ENCODE results near the gene ANTXRL.
"Not testable (repeated sequence)": the region's sequence is repeated elsewhere in the genome, so short reads cannot be mapped to it uniquely, and the experiment has no call there.

Gene ANTXRL

DNA sequence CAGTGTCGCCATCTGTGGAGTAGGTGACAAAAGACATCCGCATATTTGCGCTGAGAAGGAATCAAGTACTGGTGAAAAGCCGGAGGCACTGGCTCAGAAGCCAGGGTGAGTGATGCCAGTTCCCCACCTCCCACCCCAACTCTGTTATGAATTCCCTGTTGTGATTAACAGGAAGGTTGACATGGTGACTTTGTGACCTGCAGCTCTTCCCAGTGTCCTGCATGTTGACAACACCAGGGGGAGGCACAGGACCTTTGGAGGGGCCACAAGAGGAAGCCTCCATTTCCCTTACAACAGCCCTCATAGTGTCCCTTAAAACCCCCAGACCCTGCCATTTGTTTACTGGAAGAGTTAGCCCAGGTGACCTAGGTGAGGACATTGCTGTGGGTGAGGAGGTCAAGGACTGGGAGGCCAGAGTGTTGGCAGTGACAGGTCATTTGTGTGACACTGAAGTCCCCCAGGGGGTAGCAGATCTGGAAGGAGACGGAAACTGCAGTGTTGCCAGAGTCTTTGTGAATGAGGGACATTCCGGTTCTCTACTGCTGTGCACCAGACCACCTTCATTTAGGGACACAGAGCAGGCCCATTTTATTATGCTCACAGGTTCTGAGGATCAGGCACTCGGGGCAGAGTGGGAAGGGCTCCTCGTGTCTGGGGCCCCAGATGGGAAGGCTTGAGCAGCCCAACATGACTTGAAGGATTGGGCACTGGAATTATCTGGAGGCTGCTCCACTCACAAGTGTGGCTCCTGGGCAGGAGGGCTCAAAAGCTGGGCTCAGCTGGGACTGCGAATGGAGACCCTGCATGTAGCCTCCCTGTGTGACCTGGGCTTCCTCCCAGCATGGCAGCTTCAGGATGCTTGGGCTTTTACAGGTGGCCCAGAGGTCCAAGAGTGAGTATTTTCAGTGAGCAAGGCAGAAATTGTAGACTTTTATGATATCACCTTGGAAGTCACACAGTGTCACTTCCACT lies 13.0 kb upstream of the ANTXRL start:
- no peak for DNase-seq (ENCODE audit: low read depth in 2 of 2)

DNA sequence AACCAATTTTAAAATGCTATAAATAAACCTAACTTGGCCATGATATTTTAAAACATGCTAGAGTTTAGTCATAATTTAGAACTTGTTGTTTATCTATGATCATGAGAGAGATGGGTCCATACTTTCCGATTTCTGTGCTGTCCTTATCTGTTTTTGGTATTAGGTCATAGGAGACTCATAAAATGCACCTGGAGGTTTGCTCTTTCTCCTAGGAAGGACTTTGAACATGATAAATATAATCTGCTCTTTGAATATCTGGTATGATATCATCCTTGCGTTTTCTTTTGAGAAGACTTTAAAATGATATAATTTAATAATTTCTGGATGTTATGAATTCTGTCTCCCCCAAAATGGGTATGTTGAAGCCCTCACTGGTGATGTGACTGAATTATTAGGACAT lies 9.0 kb upstream of the ANTXRL start:
- DNase-seq (ENCODE audit: low read depth in 2 of 2), result no peak

DNA sequence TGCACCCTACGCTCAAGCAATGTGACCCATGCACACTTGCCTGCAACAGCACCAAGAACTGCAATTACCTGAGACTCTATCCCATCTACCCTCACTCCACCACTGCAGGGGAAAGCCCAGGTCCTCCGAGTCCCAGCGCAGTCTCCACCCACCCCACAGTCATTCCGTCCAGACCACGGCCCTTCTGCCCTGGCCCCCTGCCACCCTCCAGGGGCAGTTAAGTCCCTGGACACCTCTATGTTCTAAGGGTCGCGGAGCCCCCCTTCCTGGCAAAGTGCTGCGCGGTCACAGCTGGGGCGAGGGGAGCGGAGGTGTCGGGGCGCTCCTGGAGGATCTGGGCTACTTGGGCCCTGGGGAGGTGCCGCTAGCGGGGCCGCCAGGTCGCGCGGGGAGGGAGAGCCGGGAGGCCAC lies 4.4 kb upstream of the ANTXRL start:
- not testable (repeated sequence) for DNase-seq (ENCODE audit: low read depth in 2 of 2)

DNA sequence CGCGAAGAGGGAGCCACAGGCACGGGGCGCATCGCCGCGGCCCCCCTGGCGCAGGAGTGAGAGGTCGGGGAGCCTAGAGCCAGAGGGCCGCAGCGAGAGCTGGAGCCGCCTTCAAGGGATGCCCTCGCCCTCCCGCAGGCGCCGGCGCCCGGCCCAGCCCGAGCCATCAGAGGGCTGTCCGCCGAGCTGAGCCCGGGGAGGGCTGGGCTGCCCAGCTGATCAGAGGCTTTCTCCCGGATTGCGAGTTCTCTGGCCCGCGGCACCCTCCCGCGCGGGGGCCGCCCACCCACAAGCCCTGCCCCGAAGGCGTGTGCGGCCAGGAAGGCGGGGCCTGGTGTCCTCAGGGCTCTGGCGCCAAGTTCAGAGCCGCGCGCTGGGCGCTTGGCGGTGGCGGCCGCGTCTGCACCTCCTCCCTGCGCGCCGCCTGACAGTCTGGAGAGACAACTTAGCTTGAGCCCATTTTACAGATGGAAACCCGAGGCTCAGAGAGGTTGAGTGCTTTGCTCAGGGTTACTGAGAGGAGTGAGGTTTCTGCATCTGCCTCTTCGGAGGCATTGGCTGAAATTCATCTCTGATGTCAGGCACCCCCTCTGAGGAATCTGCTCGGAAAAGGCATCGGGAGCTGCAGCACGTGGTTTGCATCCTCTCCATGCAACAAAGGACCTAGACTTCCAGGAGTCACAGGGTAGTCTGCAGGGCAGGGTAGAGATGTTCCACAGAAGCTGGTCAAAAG lies 3.8 kb upstream of the ANTXRL start:
- peak in 1 of 2 donors; percentile 57 for DNase-seq (ENCODE audit: low read depth in 2 of 2)

DNA sequence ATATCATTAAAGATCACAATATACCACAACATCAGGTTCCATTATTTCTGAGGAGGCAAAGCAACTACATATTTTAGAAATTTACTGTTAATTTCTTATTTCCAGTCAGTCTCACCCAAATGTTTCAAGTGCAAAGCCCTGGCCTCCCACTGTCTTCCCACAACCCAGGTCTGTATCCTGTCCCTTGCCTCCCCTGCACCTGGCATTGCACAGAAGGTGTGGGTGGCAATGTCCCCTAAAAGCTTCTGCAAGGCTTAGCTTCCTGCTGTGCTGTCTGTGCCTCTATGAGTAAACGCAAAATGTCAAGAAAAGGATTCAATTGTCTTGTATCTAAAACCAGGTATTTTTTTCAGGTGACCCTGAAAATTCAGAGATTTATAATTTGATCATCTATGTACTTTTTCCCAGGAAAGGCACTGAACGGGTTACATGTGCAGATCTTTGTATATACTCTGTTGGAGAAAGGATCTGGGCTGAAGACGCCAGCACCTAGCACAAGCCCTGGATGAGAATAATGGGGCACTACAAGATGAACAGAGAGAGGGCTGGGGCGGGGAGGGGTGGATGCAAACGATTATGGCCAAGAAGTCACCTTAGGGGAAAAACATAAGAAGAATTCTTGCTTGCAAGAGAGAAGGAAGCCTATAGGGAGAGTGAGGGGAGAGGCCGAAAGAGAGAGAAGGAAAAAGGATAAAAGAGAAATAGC lies 3.1 kb upstream of the ANTXRL start:
- no peak for DNase-seq (ENCODE audit: low read depth in 2 of 2)

DNA sequence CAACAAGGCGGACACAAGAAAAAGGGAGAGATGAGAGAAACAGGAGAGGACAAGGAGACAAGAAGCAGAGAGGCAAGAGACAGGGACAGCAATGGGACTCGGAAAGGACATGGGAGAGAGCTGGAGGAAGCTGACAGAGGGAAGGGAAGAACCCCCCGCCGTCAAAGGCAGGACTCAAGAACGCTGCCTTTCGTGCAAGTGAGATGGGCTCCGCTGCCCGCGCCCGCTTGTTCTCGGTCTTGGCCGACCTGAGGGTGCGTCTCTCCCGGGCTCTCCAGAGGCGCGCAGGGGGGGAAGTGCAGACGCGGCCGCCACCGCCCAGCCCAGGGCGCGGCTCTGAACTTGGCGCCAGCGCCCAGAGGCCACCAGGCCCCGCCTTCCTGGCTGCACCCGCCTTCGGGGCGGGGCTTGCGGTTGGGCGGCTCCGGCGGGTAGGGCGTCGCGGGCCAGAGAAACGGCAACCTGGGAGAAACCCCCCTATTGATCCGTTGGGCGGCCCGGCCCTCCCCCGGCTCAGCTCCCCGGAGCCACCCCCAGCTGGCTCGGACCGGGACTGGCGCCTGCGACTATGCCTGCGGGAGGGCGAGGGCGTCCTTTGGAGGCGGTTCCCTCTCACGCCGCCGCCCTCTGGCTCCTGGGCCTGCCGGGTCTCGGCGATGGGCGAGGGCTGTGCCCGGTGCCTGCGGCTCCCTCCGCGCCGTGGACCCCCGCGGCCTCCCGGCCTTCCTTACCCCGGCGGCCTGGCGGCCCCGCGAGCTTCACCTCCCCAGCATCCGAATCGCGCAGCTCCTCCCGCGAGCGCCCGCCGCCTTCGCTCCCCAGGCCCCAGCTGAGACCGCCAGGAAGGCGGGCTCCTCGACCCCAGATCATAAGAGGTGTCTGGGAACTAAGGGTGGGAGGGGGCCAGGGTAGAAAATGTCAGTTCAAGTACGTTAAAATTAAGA lies 2.2 kb upstream of the ANTXRL start:
- peak; percentile 62 to 84 for DNase-seq (ENCODE audit: low read depth in 2 of 2)

DNA sequence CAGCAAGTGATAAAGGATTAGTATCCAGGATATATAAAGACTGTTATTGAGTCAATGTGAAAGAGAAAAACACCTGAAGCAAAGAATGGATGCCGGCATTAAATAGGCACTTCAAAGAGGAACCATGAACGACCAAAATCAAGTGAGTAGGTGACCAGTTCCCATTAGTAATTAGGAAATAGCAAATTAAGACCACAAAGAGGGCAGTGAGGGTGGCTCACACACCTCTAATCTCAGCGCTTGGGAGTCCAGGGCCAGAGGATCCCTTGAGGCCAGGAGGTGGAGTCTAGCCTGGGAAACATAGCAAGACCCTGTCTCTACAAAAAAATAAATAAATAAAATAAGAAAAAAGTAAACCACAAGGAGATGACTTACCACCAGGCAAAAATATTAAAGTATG lies 1.5 kb upstream of the ANTXRL start:
- DNase-seq (ENCODE audit: low read depth in 2 of 2), result no peak

DNA sequence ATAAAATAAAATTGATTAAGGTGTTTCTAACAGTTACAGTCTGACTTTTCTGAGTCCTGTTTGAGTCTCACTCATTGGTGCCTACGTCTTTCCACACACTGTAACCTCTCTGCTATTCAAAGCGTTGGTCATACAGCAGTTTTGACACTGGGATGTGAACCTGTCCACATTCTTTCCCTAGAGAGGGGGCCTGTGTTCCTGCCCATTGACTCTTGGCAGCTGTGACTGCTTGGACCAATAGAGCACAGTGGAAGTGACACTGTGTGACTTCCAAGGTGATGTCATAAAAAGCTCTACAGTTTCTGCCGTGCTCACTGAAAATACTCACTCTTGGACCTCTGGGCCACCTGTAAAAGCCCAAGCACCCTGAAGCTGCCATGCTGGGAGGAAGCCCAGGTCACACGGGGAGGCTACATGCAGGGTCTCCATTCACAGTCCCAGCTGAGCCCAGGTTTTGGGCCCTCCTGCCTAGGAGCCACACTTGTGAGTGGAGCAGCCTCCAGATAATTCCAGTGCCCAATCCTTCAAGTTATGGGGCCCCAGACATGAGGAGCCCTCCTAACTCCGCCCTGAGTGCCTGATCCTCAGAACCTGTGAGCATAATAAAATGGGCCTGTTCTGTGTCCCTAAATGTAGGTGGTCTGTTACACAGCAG lies 704 bp upstream of the ANTXRL start:
- no peak for DNase-seq (ENCODE audit: low read depth in 2 of 2)

DNA sequence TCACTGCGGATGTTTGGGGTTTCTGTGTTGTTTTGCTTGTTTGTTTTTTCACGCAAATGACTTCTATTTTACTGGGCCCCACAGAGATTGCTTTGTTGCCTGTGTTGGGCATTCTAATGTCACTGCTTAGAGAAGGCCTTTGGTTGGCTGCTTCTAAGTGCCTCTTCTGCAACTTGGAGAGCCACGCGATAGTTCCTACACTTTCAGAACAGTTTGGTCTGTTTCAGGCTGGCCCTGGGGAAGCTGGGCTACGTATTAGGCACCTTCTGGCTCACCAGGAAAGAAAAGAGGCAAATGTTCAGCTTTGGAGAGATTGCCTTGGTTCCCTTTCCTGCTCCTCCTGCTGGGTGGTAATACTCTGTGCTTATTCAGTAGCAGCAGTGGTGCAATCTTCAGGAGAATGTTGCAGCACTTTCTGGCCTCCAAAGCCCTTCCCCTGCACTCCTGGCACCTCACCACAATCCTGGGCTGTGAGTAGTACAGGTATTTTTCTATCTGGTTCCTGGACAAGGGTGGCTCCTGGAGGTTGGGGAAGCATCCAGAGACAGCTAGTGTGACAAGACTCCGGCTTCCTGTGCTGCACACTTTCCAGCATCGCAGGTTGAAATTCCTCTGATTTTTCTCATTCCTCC lies 1.2 kb downstream of the ANTXRL start:
- no peak for DNase-seq (ENCODE audit: low read depth in 2 of 2)

DNA sequence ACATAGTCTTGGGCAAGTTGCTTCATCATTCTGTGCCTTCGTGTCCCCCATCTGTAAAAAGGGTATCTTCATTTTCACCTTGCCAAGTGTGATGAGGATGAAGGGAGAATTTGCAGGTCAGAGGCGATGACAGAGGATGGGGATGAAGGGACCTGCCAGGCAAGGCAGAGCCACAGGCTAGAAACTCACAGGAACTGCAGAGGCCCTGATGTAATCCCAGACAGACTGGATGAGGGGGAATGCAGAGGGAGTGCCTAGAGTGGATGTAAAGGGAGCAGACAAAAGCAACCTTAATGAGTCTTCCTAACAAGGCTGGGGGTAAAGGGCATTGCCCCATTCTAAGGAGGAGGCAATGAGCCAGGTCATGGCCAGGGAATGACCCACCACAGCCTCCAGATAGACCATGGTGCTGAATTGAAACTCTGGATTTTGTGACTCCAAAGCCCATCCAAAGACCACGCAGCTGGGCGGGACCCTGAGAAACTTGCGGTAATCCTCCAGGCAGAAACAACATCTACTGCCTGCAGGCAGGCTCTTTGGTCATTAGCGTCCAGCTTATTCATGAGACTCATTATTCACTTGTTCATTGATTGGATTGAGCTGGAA lies 1.9 kb downstream of the ANTXRL start:
- no peak for DNase-seq (ENCODE audit: low read depth in 2 of 2)

DNA sequence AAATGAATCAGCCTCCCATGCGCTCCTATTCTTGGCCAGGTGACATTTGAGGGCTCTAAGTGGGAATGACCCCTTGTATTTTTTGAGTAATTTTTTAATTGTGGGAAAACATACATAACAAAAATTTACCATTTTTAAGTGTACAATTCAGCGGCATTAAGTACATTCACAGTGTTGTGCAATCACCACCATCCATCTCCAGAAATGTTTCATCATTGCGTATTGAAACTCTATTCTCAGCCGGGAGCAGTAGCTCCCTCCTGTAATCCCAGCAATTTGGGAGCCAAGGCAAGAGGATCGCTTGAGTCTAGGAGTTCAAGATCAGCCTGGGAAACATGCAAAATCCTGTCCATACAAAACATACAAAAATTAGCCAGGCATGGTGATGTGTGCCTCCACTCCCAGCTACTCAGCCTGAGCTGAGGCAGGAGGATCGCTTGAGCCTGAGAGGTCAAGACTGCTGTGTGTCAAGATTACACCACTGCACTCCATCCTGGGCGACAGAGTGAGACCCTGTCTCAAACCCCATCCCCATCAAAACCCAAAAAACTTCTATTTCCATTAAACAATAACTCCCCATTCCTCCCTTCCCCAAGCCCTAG lies 2.5 kb downstream of the ANTXRL start:
- DNase-seq (ENCODE audit: low read depth in 2 of 2), result no peak

DNA sequence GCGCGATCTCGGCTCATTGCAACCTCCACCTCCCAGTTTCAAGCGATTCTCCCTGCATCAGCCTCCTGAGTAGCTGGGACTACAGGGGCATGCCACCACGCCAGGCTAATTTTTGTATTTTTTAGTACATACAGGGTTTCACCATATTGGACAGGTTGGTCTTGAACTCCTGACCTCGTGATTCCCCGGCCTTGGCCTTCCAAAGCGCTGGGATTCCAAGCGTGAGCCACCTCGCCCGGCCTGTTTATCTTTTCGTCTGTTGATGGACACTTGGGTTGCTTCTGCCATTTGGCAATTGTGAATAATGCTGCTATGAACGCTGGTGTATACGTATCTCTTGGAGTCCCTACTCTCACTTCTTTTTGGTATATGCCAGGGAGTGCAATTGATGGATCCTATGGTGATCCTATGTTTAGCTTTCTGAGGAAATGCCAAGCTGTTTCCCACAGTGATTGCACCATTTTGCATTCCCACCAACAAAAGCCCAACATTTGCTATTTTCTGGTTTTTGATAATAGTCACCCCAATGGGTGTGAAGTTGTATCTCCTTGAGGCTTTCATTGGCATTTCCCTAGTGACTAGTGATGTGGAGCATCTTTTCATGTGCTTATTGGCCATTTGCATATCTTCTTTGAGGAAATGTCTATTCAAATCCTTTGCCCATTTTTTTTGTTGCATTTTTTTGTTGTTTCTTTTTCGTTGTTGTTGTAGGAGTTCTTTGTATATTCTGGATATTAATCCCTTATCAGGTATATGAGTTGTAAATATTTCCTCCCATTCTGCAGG lies 3.5 kb downstream of the ANTXRL start:
- no peak for DNase-seq (ENCODE audit: low read depth in 2 of 2)

DNA sequence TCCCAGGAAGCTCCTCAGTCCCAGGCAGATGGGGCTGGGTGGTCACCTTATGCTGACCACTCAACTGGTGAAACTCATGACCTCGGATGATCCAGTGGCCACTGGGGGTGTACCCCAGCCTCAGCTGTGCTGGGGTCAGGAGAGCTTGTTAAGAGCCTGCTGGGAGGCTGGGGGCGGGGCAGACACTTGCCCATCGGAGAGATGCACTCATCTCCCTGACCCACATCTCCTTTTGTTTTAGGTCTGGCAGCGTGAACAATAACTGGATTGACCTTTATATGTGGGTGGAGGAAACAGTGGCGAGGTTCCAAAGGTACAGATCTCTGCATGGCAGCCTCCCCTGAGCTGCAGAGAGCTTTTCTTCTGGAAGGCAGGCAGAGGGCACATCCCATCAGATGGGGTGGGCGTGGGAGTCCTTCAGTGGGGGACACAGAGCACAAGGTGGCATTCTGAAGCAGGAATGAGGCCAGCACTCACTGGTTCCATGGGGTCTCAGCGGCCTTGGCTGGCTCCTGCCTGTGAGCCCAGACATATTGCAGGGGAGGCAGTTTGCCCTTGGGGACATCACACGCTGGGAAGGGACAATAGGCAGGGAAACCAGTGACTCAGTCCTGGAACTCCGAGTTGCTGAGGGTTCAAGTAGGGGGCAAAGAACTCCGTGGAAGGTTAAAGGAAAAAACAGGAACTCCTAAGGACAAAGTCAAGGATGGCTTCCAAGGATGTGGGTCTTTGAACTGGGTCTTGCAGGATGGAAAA lies 5.2 kb downstream of the ANTXRL start:
- no peak for DNase-seq (ENCODE audit: low read depth in 2 of 2)

DNA sequence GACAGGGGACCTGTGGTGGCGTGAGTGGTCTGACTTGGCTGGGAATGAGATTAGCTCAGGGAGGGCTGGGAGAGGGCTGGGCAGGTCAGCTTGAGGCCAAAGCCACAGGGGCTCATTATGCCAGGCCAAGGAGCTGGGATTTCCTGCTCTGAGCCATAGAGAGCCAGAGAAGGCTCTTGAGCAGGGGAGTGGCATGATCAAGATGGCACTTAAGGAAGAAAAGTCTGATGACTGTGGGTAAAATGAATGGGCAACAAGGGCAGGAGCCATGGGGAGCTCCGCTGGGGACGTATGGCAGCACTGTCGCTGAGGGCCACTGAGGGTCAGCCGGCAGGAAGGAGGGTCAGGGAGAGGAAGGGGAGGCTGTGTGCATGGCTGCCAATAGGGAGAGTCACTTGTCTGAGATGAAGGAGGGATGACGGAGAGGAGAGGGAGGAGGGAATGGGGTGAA lies 5.8 kb downstream of the ANTXRL start:
- no peak for DNase-seq (ENCODE audit: low read depth in 2 of 2)

DNA sequence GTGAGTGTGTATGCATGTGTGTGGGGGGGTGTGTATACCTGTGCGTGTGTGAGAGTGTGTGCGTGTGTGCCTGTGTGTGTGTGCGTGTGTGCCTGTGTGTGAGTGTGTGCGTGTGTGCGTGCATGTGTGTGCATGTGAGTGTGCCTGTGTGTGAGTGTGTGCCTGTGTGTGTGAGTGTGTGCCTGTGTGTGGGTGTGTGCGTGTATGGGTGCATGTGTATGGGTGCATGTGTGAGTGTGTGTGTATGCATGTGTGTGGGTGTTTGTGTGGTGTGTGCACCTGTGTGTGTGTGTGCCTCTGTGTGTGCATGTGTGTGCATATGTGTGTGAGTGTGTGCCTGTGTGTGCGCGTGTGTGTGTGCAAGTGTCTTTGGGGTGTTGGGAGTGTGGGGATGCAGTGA lies 6.4 kb downstream of the ANTXRL start:
- DNase-seq (ENCODE audit: low read depth in 2 of 2), result no peak

DNA sequence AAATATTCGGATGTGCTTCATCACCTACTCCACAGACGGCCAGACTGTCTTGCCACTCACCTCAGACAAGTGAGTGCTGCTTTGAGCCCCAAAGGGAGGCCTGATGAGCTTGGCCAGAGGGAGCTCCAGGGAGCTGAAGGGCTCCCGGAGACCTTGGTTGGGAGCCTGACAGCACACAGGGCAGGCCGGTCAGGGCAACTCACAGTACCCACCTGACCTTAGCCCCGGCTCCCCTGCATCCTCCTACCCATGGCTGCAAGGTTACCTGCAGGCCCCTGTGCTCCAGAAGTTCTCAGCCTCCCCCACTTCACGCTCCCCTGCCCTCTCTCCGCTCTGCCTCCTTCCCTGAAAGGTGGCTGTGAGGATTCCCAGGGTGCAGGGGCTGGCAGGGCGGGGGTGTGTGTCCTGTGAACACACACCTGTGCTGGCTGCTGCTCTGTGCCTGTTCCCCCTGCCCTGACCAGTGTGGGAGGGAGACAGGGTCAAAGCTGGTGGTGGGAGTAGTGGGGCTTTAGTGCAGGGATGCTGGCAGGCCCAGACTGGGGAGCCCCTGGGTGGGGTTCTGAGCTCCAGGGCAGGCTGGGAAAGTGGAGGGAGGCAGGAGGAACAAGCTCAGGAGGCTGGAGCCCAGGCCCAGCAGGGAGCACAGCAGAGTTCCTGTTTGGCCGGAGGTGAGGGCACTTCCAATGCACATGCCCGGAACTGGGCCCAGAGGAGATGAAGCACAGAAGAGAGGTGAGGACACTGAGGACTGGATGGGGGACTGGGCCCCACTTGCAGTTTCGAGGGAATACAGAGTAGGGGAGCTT lies 7.2 kb downstream of the ANTXRL start:
- DNase-seq (ENCODE audit: low read depth in 2 of 2), result no peak
